ENCODE results near the gene SH3YL1.

SH3YL1 gene

GRCh38 chr2:177733-178132 is 86.1 kb downstream of the SH3YL1 start:
- no peak for DNase-seq

- no peak for DNase-seq
Measured at GRCh38 chr2:176917-177316, 86.9 kb downstream of the SH3YL1 start.

- DNase-seq: no peak
Measured at GRCh38 chr2:175880-176820, 87.7 kb downstream of the SH3YL1 start.

- no peak for DNase-seq
Measured at GRCh38 chr2:175161-175786, 88.6 kb downstream of the SH3YL1 start.

GRCh38 chr2:172120-172519 is 91.7 kb downstream of the SH3YL1 start:
- peak in 1 of 2 donors; percentile 57 for DNase-seq

- DNase-seq: no peak
Measured at GRCh38 chr2:169741-170140, 94.1 kb downstream of the SH3YL1 start.

Data from hippocampal formation (tissue), 2 donors.